ENCODE data around the gene GRM7. TPM values are rescaled to one million over a fixed set of nuclear protein-coding genes. Genes with fewer than 3 reads are reported as not detected.

GRM7 gene
- polyA plus RNA-seq, 1 donor from 2014 or later = 23.8 TPM

DNA sequence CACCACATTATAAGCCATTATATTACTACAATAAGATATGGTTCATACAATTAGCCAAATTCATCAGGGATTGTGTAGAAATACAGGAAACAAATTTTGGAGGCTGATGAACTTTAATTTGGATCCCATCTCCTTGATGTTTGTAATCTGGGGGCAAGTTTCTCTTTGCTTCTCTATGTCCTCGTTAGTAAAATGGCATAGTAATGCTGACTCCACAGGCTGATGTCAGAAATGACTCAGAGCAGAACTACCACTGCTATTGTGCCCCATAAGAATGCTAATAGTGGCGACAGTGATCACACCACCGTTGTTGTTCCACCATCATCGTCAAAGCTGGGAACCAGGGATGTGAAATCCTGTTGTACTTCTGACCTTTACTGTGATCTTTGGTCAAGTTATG is 918.4 kb downstream of the GRM7 start:
- Histone ChIP-seq H4K20me1 (ENCODE audit: insufficient read depth) (no peaks in the 10 kb centered on the region), H3K36me3 (ENCODE audit: insufficient read depth, low read length) (no peaks in the 10 kb centered on the region), H3F3A (ENCODE audit: insufficient read depth, low read length, poor library complexity, severe bottlenecking) (no peaks in the 10 kb centered on the region), H3K27me3 (ENCODE audit: insufficient read depth, low read depth, low read length) (no peaks in the 10 kb centered on the region), H3K9me3 (ENCODE audit: low read length) (no peaks in the 10 kb centered on the region), H3K9ac (ENCODE audit: low read length) (no peak overlapping the region), H3K79me2 (replicated peaks; ENCODE audit: insufficient read depth, low read length) (no peaks in the 10 kb centered on the region), H3K4me2 (ENCODE audit: low read length) (no peak overlapping the region), H3K9me2 (ENCODE audit: insufficient read depth, low read length) (no peaks in the 10 kb centered on the region), H3K27ac (ENCODE audit: low read length) (no peak overlapping the region), H2AFZ (ENCODE audit: low read depth, low read length) (no peak overlapping the region), H3K4me3 (ENCODE audit: low read length) (no peak overlapping the region)
- TF ChIP-seq RAD21 (conservative IDR thresholded peaks at IDR 0.05) (no peak), POLR2AphosphoS5 (IDR thresholded peaks at IDR 0.05) (no peak), EP300 (conservative IDR thresholded peaks at IDR 0.05; ENCODE audit: poor library complexity, severe bottlenecking) (no peak)
- TF ChIP-seq, protein P1, sequence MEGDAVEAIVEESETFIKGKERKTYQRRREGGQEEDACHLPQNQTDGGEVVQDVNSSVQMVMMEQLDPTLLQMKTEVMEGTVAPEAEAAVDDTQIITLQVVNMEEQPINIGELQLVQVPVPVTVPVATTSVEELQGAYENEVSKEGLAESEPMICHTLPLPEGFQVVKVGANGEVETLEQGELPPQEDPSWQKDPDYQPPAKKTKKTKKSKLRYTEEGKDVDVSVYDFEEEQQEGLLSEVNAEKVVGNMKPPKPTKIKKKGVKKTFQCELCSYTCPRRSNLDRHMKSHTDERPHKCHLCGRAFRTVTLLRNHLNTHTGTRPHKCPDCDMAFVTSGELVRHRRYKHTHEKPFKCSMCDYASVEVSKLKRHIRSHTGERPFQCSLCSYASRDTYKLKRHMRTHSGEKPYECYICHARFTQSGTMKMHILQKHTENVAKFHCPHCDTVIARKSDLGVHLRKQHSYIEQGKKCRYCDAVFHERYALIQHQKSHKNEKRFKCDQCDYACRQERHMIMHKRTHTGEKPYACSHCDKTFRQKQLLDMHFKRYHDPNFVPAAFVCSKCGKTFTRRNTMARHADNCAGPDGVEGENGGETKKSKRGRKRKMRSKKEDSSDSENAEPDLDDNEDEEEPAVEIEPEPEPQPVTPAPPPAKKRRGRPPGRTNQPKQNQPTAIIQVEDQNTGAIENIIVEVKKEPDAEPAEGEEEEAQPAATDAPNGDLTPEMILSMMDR (IDR thresholded peaks at IDR 0.05; ENCODE audit: poor library complexity, severe bottlenecking) = no peak

DNA sequence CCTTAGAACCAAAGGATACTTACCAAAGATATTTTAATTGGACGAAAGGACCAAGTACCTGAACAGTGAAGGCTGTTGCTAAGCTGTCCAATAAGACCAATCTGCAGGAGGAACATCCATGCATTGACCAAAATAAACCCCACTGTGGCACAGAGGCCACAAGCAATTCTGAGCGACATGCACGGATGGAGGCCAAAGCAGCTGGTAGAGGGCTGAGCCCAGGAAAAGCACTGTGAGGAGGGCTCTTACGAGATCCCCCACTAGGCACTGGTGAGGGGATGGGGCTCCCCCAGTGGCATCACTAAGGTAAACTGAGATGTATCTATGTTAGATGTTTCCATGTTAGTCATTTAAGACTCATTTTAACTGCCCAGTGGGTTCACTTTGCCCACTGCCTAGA is 920.5 kb downstream of the GRM7 start:
- H3K9me3 ChIP-seq (ENCODE audit: low read length) = no peaks in the 10 kb centered on the region
- TF ChIP-seq EP300 (conservative IDR thresholded peaks at IDR 0.05; ENCODE audit: poor library complexity, severe bottlenecking) = no peak
- no peak for TF ChIP-seq RAD21 (conservative IDR thresholded peaks at IDR 0.05)
- TF ChIP-seq SMC3 (conservative IDR thresholded peaks at IDR 0.05; ENCODE audit: poor library complexity) = no peak
- no peak for TF ChIP-seq TAF1 (IDR thresholded peaks at IDR 0.05; ENCODE audit: low read depth)

GRCh38 chr3:7787871-7788828 is 927.2 kb downstream of the GRM7 start:
- Histone ChIP-seq H3K4me2 (ENCODE audit: low read length) (no peak overlapping the region), H3K9me3 (ENCODE audit: low read length) (no peaks in the 10 kb centered on the region), H3F3A (ENCODE audit: insufficient read depth, low read length, poor library complexity, severe bottlenecking) (no peaks in the 10 kb centered on the region), H3K9me2 (ENCODE audit: insufficient read depth, low read length) (no peaks in the 10 kb centered on the region), H3K79me2 (replicated peaks; ENCODE audit: insufficient read depth, low read length) (no peaks in the 10 kb centered on the region), H3K9ac (ENCODE audit: low read length) (no peak overlapping the region), H3K27me3 (ENCODE audit: insufficient read depth, low read depth, low read length) (no peaks in the 10 kb centered on the region), H3K4me3 (ENCODE audit: low read length) (no peak overlapping the region), H2AFZ (ENCODE audit: low read depth, low read length) (no peak overlapping the region), H3K36me3 (ENCODE audit: insufficient read depth, low read length) (no peaks in the 10 kb centered on the region), H4K20me1 (ENCODE audit: insufficient read depth) (no peaks in the 10 kb centered on the region), H3K27ac (ENCODE audit: low read length) (no peak overlapping the region)
- TF ChIP-seq SMC3 (conservative IDR thresholded peaks at IDR 0.05; ENCODE audit: poor library complexity) (peak; percentile 78), RAD21 (conservative IDR thresholded peaks at IDR 0.05) (peak; percentile 72), TAF1 (IDR thresholded peaks at IDR 0.05; ENCODE audit: low read depth) (no peak)
- TF ChIP-seq, protein P1 (IDR thresholded peaks at IDR 0.05; ENCODE audit: poor library complexity, severe bottlenecking) = peak; percentile 63

More for the DNA sequence above, 920.5 kb downstream of the GRM7 start:
- no peak overlapping the region for H3K27ac ChIP-seq (ENCODE audit: low read length)
- no peak overlapping the region for H2AFZ ChIP-seq (ENCODE audit: low read depth, low read length)
- H3K79me2 ChIP-seq (replicated peaks; ENCODE audit: insufficient read depth, low read length) = no peaks in the 10 kb centered on the region
- no peak overlapping the region for H3K4me3 ChIP-seq (ENCODE audit: low read length)
- no peaks in the 10 kb centered on the region for H3K27me3 ChIP-seq (ENCODE audit: insufficient read depth, low read depth, low read length)
- no peaks in the 10 kb centered on the region for H4K20me1 ChIP-seq (ENCODE audit: insufficient read depth)
- H3K9me2 ChIP-seq (ENCODE audit: insufficient read depth, low read length) = no peaks in the 10 kb centered on the region
- no peaks in the 10 kb centered on the region for H3K36me3 ChIP-seq (ENCODE audit: insufficient read depth, low read length)
- H3K9ac ChIP-seq (ENCODE audit: low read length) = no peak overlapping the region
- H3F3A ChIP-seq (ENCODE audit: insufficient read depth, low read length, poor library complexity, severe bottlenecking) = no peaks in the 10 kb centered on the region
- H3K4me2 ChIP-seq (ENCODE audit: low read length) = no peak overlapping the region
